HL-60 (cell line): ENCODE results near the gene CWF19L1.

Experiments
- REST ChIP-seq: IDR thresholded peaks from 2 replicates; pipeline ENCODE4 v1.6.1; 2012; ENCODE audit warnings: low read depth; ENCODE audit not compliant: insufficient replicate concordance
- TF ChIP-seq, protein P1 (sequence below): IDR thresholded peaks from one replicate; pipeline ENCODE4 v1.5.1; 2011; ENCODE audit warnings: low read length, control low read depth, inconsistent platforms; ENCODE audit not compliant: insufficient read depth

- TF ChIP-seq, protein P1, sequence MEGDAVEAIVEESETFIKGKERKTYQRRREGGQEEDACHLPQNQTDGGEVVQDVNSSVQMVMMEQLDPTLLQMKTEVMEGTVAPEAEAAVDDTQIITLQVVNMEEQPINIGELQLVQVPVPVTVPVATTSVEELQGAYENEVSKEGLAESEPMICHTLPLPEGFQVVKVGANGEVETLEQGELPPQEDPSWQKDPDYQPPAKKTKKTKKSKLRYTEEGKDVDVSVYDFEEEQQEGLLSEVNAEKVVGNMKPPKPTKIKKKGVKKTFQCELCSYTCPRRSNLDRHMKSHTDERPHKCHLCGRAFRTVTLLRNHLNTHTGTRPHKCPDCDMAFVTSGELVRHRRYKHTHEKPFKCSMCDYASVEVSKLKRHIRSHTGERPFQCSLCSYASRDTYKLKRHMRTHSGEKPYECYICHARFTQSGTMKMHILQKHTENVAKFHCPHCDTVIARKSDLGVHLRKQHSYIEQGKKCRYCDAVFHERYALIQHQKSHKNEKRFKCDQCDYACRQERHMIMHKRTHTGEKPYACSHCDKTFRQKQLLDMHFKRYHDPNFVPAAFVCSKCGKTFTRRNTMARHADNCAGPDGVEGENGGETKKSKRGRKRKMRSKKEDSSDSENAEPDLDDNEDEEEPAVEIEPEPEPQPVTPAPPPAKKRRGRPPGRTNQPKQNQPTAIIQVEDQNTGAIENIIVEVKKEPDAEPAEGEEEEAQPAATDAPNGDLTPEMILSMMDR: no peak
- no peak for TF ChIP-seq REST
Observed at GRCh38 chr10:100223879-100224278, 43.6 kb downstream of the CWF19L1 start.
